T follicular helper cell (primary cell): ENCODE results near the gene PRSS23.
"Not testable (repeated sequence)": the region's sequence is repeated elsewhere in the genome, so short reads cannot be mapped to it uniquely, and the experiment has no call there.

ENCODE experiments used
- DNase-seq: peaks from one replicate; pipeline ENCODE4 v3.0.0-alpha.2; 2020; ENCODE audit warnings: low read depth

The PRSS23 gene

DNA sequence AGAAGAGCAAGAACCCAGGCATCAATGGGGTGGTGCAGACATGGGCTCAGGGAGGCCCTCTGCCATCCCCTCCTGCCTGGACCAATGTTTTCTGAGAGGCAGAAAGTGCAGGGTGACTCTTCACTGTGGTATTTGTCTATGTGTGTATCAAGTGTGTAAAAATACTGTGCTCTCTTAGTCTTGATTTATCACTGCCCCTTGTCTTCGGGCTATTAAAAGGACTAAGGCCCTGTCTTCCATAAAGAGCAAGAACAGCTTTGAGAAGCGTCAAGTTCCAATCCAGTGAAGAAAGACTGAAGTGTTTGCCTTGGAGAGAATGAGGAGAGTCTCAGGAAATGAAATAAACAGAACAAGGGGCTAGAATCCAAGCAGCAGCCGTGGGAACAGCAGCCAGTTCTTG lies 14.4 kb downstream of the PRSS23 start:
- DNase-seq, result no peak

DNA sequence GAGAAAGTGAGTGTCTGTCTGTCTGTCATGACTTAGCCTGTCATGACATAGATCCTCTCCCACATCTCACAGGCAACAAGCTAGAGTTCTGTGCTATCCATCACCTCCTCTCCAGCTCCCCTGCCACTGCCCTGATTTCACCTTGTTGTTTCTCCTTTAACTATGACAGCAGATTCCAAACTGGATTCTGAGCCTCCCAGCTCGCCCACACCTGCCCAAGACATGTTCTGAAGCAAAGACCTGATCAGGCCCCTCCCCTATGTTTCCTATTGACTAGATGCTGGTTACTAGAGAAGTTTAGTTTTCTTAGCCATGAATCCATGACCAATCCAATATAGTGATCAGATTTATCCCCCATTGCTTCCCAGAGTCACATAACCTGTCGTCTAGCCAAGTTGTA lies 15.4 kb downstream of the PRSS23 start:
- DNase-seq, result no peak

DNA sequence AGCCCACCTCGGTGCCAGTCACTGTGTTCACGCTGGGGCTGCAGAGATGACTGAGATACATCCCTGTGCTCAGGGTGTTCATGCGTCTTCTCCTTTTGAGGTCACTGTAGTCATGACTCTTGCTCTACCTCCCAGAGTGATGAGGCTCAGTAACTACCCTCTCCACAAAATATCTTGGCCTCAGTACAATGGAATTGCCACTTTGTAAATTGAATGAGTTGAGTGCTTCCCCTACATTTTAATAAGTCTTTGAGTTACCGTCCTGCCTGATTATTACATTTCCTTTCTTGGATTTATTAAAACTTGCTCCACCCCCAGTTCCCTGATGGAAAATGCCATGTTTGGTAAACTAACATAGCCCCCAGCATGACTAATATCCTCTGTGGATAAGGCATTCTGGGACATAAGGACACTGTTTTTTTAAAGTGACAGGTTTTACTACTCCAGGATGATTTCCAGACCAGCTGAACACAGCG lies 15.9 kb downstream of the PRSS23 start:
- DNase-seq, result no peak

DNA sequence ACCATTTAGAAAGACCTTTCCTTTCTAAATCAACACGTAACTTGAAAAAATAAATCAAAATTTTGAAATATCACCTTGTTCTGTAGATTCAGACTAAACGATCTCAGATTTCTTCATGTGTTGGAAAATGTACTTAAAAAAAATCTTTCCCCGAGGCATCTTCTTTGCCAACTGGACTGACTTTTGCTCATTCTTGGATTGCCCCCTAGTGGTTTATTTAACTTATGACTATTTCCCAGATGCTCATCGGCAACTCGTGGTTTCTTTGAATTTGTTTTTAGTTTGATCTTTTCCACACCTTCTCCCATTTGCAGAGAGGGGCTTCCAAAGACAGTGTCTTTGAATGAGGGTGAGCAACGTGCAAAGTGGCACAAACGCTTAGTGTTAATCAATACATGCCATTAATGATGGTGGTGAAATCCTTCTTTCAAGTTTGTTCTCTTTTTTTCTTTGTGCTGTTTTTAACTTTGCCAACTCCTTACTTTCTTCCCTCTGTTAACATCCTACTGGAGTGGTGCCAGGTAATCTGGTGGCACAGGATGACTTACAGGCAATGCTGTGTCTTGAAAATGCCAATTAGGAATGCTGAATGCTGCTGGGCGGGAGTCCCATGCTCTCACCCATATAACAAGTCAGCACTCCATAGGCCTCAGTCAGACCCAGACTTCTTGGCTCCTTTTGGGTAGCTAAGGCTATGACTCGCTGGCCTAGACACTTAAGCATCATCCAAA lies 18.3 kb downstream of the PRSS23 start:
- no peak for DNase-seq

DNA sequence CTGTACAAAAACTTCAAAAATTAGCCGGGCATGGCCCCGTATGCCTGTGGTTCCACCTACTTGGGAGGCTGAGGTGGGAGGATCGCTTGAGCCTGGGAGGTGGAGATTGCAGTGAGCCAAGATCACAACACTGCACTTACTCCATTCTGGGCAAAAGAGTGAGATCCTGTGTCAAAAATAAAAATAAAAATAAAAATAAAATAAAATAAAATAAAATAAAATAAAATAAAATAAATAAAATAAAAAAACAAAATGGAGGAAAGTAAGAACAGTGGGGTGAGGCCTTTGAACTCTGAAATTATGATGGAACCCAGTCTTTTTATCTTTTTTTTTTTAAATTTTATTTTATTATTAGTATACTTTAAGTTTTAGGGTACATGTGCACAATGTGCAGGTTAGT lies 23.8 kb downstream of the PRSS23 start:
- DNase-seq, result not testable (repeated sequence)

DNA sequence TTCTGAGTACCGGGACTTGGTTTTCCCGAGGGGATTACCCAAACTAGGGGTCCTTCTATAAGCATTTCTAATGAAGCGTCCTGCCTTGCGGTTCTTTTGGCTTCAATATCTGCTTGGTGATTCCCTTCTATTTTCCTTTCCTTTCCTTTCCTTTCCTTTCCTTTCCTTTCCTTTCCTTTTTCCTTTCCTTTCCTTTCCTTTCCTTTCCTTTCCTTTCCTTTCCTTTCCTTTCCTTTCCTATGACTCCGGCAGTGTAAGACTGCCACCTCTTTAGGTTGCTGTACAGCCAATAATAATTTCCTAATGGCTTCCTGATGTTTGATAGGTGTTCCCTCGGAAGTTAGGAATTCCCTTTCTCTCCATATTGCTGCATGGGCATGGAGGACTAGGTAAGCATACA lies 34.0 kb downstream of the PRSS23 start:
- not testable (repeated sequence) for DNase-seq

DNA sequence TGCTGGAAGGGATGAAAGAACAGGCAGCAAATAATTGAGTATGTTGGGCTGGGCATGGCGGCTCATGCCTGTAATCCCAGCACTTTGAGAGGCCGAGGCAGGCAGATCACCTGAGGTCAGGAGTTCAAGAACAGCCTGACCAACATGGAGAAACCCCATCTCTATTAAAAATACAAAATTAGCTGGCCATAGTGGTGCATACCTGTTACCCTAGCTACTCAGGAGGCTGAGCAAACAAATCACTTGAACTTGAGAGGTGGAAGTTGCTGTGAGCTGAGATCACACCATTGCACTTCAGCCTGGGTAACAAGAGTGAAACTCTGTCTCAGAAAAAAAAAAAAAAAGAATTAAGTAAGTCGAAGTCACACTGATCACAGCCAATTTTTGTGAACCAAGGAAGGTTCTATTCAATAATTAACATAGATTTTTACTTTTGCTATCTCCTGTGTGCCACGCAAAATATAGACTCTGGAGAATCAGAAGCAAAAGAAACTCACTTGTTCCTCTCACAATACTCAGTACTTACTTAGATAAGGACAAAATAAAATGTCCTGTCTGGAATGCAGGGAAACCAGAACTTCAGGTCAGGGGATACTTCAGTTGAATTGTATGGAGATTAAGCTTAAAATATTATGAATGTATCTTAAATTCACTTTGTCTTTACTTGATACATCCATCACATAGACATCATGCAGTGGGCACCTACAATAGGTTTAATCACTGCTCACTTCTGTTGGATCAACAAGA lies 44.6 kb downstream of the PRSS23 start:
- DNase-seq, result not testable (repeated sequence)

DNA sequence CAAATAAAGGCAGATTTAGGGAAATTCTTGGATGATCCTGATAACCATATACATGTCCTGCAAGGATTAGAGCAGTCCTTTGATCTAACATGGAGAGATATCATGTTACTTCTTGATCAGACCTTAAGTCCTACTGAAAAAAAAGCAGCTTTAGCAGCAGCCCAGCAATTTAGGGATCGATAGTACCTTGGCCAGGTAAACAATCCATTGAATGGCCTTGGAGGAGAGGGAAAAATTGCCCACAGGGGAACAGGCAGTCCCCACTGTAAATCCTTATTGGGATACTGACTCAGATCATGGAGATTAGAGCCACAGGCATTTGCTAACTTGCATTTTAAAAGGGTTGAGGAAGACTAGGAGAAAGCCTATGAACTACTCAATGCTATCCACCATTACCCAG lies 47.8 kb downstream of the PRSS23 start:
- no peak for DNase-seq

DNA sequence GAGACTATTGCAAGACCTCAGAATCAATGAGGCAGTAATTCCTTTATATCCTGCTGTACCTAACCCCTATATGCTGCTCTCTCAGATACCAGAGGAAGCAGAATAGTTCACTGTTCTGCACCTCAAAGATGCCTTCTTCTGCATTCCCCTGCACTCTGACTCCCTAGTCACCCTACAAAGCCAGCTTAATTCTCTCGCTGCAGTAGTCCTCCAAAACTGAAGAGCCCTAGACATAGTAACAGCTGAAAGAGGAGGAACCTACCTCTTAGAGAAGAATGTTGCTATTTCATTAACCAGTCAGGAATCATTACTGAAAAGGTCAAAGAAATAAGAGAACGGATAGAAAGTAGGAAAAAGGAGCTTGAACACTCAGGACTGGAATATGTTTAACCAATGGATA lies 49.3 kb downstream of the PRSS23 start:
- DNase-seq, result no peak
